Activated CD8-positive, alpha-beta memory T cell treated with anti-CD3 and anti-CD28 coated beads, Interleukin-2, amount 50 U/mL, for 24 hours (primary cell): ENCODE results near the gene KRTAP5-1.

Experiments used
- DNase-seq: peaks from one replicate; pipeline ENCODE4 v3.0.0-alpha.2; 2020; ENCODE audit errors: extremely low read depth

The KRTAP5-1 gene

DNA sequence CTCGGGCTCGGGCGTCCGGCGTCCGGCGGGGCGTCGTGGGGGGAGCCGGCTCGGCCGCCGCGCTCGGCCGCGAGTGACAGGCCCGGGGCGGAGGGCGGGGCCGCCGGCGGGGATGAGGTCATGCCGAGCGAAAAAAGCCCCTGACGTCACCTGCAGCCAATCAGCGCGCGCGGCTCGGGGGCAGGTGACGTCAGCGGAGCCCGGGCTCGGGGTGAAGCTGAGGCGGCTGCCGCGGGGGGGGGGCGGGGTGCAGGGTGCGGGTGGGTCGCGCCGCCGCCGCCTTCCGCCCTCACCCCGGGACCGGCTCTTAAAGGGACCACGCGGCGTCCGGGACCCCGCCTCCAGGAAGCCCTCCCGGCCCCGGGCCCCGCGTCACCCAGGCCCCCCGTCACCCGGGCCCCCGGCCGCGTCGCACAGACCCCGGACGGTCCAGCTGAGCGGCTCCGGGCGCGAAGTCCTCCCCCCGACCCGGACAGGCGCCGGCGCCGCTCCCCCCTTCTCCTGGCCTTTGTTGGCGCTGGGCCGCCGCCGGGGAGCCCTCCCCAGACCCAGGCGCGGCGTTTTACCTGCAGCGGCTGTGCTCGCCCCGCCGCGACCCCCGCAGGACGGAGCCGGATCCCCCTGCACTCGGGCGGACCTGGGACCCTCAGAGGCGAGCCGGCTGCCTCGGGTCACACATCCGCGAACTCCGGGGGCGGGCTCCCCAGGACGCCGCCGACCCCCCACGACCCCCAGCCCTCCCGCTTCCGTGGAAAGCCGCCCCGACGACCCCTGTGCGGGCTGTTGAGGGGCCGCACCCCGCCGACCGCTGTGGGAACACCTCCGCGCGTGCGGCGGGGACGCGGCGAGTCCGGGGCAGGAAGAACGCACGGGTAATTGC is 12.6 kb downstream of the KRTAP5-1 start, which contains the start of gene DUSP8:
Gene DUSP8 (minus strand): TSS at position 75 of the 880 bp plus-strand sequence. CDS start 6,445 bp downstream, outside the sequence.
- DNase-seq: peak; percentile 72

DNA sequence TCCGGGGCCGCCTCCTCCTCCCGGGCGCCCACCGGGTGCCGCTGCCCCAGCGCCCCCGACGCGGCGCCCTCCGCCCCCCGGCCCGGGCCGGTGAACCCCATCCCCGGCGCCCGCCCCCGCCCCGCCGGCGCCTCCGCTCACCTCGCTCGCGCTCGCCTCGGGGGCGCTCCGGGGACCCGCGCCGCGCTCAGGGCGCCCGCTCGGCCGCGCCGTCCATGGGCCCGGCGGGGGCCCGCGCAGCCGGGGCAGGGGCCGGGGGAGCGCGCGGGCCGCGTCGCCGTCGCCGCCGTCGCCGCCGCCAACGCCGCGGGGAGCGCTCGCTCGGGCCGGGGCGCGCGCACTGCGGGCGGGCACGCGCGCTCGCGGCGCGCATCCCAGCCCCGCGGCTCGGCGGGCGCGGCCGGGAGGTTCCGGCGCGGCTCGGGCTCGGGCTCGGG is 13.3 kb downstream of the KRTAP5-1 start:
- no peak for DNase-seq

DNA sequence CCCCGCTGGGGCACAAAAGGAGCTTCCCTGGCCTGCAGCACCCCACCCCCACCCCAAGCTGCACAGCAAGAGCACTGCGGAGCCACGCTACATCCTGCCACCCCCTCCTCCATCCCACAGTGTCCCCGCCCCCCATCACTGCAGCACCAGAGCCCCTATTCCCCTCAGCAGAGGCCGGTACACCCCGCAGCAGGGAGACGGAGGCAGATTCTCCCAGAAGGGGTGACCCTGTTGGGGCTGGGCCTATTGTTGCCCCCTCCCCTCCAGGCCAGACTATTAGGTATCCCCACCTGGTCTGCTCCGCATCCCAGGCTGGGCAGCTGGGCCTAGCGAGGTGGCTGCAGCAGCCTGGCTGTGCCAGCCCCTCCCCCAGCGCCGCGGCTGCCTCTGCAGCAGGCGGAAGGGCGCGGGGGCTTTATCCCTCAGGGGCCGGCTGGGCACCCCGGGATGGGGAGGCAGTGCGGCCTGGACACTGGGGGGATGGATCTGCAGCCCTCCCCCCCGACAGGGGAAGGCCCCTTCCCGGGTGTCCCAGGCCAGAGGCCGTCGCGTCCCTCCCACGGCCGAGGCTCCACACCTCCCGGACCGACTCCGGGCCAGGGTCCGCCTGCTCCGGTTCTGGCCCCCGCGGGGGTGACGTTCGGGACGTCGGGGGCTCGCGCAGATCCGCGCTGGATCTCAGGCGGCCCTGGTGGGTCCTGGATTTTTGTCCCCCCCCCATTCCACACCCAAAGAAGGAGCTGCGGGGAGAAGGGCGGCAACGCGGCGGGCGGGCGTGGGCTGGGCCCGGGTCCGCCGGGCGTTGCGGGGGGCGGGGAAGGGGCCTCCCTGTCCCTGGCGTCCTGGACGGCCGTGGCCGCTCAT is 14.0 kb downstream of the KRTAP5-1 start:
- DNase-seq: no peak

DNA sequence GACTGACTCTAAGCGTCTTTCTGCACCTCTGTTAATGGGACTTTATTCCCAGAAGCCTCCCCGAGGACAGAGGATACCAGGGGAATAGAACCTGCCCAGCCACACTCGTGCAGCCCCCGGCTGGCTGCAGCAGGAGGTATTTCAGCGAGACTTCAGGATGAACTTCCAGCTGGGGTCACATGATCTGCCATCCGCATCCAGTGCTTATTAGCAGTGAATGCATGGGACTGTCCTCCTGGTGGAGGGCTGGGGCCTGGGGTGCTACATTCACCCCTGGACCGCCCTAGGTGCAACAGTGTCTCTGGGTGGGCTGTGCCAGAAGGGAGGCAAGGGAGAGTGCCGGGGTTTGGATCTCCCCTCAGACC is 14.6 kb downstream of the KRTAP5-1 start:
- no peak for DNase-seq

DNA sequence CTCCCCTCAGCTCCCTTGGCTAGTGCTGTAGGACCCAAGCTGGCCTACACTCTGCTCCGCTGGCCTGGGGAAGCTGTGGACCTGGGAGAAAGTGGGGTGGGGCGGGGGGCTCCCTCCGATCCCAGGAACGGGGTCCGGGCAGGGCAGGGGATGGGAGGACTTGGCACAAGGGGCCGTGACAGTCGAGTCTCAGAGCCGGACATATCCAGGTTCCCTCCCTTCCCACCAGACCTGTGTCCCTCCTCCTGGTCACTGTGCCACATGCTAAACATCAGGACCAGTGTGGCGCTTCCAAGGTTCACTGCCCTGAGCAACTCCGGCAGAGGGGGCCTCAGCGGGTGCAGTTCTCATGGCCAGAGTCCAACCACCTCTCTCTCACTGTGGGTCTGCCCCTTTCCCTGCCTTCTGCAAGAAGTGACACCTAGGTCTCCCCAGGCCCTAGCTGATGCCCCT is 15.1 kb downstream of the KRTAP5-1 start:
- no peak for DNase-seq

DNA sequence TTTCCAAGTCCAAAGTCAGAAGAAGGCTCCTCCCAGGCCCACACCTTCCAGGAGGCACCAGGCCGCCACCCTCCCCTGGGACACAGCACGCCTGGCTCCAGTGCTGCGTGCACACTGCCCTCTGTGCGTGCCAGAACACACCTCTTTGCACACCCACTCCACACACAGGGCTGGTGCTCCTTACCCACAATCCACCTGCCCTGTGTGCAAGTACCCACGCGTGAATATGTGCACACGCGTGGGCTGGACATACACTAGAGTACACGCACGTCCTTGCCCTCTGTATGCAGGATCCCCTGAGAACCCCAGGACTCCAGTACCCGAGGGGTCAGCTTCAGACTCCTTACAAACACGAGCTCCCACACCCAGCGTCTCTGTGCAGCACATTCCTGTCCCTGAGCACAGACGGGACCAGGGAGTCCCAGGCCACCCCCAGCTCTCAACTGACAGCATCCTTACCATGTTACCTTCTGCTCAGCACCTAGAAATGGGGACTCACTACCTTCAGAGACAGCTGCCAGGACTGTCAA is 15.8 kb downstream of the KRTAP5-1 start:
- DNase-seq: no peak

DNA sequence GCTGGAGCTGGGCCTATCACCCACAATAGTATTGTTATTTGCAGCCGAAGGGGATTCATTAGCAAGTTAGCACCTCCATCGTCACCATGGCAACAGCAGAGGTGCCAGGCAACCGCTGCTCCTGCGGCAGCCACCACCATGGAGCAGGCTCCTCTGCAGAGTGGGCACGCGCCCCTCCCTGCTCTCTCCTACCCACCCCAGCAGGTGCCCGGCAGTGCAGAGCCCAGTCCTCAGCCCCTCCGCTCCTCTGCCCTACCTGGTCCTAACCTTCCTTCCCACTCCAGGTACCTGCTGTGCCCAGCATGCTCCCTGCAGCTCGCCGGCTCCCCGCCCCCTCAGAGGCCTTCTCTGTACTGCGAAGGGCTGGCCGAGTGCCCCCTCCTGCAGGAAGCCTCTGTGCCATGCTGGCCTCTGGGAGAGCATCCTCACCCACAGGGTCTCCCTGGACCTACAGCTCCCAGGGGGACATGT is 16.6 kb downstream of the KRTAP5-1 start:
- no peak for DNase-seq

DNA sequence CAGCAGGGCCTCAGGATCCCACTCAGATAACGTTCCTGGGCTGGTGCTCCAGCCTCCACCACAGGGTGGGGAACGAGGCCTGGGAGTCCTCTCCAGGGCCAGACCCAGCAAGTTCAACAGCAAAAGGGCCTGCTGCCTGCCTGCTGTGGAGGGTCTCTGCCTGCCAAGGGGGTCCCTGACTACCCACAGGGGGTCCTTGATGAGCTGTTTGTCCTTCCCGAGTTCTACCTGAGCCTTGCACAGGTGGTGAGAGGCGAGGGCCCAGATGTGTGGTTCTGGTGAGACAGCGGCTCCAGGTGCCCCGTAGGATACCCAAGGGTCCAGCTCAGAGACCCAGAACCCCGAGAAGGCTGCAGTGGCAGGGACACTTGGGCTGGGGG is 17.4 kb downstream of the KRTAP5-1 start:
- DNase-seq: no peak

DNA sequence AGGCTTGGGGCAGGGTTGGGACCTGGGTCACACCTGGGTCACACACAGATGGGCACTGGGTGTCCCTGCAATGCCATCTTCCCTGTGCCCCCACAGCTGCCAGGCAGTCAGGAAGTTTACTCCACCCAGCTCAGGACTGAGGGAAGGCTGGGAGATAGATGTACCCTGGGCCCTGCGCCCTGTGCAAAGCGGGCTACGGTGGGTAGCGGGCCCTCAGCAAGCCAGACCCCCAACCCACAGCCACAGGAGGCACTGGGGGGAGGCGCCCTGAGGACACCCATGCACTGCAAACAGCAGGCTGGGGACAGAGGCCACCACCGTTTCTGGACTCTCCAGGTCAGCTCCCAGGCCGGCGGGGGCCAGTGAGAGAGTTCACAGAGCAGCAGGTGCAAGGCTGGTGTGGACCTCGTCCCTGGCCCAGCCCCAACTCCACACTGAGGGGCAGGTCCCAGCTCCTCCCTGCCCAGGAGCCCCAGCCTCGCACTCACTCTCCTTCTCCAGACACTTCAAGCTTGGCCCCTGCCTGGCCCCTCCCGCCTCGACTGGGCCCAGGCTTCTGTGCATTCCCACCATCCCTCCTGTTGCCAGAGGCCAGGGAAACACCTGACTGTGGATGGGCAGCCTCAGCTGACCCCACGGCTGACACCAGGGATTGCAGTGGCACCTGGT is 17.9 kb downstream of the KRTAP5-1 start:
- no peak for DNase-seq

DNA sequence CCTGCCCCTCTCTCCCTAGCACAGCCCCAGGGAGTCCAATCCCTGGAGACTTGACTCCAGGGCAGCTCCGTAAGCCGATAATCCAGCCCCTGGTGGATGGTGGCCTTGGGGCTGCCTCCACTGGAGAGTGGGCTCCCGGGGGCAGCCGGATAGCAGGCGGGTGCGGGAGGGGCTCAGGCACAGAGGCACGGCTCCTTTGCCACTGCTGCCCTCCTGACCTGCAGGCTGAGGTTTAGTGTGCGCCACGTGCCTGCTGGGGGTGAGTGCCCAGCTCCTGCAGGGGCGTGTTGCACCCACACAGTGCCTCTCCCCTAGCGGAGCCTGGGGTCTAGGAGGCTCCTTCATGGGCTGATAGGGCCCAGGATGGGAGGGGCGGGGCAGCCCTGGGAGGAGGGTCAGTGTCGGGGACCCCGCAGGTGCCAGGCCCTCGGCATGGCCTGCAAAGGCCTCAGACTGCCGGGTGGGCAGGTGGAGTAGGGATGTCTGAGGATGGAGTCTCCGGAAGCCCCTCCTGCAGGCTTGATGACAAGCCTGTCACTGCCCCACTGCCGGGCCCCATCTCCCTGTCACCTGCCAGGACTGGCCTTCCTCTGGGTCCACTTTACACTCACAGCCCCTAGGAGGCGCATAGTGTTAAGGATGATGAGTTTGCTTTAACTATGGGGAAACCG is 18.6 kb downstream of the KRTAP5-1 start:
- no peak for DNase-seq

DNA sequence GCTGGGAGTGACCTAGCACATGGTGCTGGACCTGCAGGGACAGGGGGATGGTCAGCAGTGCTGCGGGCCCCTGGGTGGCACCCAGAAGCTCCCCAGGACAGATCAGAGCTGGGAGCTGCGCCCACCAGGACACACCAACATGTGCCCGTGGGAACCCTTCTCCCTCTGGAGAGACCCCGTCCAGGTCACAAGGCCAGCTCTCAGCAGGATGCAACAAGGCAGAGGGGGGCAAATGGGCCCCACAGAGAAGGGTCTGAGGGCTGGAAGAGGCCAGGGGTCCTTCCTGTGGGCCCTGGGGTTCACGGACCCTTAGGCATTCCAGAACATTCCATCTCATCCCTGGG is 19.2 kb downstream of the KRTAP5-1 start:
- no peak for DNase-seq

DNA sequence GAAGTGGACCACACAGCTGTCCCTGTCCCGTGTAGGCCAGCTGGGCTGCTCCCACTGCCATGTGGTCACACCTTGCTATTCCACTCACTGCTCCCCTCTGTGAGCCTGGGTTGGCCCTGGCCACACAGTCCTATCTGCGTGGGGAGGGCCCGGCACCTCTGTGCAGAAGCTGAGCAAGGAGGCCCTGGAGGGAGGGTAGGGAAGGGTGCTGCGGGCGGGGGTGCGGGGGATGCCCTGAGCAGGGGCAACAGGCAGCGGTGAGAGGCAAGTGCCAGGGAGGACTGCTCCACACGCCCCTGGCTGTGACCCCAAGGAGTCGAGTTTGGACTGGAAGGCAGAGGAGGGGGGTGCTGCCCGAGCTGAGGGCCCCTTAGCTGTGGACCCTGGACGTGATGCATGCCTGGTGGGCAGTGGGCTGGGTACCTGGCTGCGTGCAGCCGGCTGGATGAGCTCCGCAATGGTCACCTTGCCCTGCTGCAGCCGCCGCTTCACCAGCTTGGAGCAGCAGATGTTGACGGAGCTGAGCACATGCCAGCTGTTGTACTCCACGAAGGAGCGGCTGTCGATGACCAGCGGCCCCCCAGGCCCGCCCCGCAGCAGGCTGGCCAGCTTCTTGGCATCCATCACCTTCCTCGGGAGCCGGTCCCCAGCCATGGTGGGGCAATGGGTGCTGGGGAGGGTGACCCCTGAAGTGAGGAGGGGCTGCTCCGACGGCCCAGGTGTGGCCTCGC is 19.7 kb downstream of the KRTAP5-1 start:
- no peak for DNase-seq

DNA sequence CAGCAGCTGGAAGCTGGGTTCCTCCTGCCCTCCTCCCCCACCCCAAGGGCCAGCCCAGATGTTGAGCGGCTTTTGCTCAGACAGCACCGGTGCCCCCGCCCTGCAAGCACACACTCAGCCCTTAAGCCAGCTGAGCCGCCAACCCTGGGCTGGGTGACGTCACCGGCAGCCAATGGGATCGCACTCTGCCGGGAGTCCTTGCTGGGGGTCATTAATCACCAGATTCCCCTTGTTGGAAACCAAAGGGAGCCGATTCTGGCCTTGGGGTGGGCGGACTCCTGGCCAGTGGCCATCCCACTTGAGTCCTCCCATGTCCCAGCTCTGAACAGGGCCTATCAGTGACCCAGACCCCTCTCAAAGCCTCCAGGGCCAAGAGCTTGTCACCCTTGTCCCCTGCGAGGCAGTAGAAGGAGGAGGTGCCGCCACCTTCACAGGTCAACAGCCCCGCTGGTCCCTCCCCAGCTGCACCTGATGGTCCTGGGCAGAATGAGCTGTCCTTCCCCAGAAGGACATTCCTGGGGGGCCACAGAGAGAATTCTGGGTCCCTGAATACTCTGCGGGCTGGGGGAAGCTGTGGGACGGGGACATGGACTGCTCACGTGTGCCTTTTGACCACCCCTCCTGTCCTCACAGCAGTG is 20.4 kb downstream of the KRTAP5-1 start:
- DNase-seq: no peak

DNA sequence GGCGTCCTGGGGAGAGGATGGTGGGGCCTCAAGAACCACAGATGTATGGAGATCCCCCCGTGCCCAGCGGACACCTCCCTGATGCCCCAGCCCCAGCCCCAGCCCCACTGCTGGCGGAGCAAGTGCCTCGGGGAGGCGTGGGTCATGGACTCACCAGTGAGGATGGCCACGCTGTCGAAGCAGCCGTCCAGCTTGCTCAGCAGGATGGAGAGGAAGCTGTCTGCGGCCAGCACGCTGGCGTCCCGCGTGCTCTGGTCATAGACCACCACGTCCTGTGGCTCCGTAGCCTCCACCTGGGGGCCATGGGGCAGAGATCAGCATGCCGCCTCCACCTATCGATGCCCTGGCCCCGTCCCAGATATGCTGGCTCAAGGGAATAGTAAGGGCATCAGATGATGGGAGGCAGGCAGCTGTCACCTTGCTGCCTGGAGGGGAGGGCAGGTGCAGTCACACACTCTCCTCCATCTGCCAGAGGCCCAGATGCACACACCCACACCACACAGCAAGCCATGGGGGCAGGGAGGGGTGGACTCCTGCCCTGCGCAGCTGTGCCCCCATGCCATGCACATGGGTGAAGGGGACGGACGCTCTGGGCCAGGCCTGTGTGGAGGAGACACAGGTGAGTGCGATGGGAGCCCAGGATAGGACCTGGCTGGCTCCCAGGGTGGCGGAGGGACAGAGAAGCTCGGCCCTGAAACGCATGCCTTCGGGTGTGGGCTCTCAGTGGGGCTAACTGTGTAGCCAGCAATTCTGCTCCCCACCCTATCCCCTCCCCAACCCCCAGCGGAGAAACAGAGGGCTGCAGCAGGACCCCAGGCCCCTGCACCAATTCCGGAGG is 21.2 kb downstream of the KRTAP5-1 start:
- no peak for DNase-seq

DNA sequence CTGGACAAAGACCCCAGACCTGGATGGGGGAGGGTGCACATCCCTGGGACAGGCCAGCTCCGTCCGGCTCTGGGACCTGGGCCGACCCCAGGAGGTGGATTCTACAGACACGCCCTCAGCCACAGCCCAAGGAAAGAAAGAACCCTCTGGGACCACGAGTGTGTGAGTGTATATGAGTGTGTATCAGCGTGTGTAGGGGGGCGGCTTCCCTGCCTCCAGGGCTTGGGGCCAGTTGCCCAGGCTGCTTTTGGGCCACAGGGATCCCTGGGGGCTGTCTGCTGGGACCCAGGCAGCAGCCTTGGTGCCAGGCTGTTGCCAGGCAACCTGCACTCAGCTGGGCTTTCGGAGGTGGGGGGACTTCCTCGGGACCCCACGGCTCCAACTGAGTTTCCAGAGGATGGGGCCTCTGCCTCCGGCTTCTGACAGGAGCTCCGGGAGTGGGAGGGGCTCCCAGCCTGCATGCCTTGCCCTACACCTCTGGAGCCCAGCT is 21.9 kb downstream of the KRTAP5-1 start:
- no peak for DNase-seq

DNA sequence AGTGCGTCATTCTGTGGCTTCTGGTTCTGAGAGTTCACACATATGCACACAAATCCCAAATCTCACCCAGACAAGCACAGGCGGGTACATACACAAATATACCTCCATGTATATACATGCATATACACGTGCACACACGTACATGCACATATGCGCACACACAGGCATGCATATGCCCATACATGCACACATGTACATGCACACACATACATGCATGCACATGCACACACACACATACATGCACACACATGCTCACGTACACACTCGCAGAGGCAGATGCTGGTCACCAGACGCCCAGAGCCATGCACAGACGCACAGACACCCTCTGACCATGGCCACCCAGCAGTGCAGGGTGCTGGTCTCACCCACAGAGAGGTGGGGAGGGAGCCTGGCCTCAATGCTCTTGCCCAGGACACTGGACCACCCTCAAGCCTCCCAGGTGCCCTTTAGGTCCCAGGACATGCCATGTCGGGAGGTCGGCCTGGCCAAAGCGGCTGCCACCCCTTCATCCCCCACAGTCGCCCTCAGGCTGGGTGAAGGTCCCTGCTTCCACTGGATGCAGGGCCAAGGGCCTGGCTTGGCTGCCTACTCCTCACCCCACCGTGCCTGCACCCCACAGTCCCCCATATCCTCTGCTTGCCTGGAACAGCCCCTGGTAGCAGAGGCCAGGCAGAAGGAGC is 22.5 kb downstream of the KRTAP5-1 start:
- DNase-seq: no peak

DNA sequence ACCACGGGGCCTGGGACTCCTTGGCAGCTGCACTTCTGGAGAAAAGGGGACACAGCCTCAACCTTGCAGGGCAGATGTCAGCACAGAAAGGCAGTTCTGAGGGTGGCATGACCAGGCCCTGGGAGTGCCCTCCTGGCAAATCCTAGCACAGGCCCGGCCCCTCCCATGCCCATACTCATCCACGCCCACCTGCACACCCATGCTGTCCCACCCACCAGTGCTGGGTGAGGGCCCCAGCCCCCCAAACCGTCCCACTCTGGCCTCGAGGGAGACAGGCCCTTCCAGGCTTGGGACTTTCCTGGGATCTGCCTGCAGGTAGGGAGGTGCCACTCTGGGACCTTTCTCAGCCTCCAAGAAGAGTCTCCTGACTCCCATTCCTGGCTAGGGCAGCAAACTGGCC is 23.1 kb downstream of the KRTAP5-1 start:
- no peak for DNase-seq

DNA sequence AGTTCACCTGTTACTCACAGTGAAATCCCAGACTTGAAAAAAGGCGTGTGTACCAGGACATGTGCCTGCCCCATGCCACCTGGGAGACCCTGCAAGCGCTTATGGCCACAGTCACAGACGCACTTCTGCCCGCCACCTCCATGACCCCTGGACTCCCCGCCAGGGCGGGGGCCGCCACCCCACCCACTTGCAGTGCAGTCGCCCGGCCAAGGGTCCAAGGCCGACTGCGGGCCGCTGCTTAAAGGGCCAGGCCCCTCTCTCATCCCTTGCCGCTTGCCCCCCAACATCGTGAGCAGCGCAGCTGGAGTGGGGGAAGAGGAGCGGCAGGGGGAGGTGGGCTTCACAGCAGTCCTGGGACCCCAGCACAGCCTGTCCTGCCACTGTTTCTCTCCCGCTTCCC is 23.8 kb downstream of the KRTAP5-1 start:
- DNase-seq: no peak
